HFFc6 (cell line): Measurements from ENCODE around the gene TJP1. TPM values are rescaled to one million over a fixed set of nuclear protein-coding genes. Genes with fewer than 3 reads are reported as not detected.

Source experiments
- DNase-seq: peaks from one replicate; pipeline ENCODE4 v3.0.0-alpha.2; 2018
- H3K27ac Mint-ChIP-seq: 2 replicates; pipeline ENCODE4 v1.8.0; 2020; ENCODE audit warnings: mild to moderate bottlenecking, mixed read lengths
- H3K27me3 Mint-ChIP-seq: 2 replicates; pipeline ENCODE4 v1.8.0; 2021; ENCODE audit warnings: mild to moderate bottlenecking, moderate library complexity, mixed read lengths; ENCODE audit not compliant: insufficient read depth
- H3K36me3 Mint-ChIP-seq: 2 replicates; pipeline ENCODE4 v1.8.0; 2021; ENCODE audit warnings: low read depth, mixed read lengths
- H3K4me1 Mint-ChIP-seq: 2 replicates; pipeline ENCODE4 v1.8.0; 2020; ENCODE audit warnings: low read depth, mixed read lengths
- H3K4me3 Mint-ChIP-seq: 2 replicates; pipeline ENCODE4 v1.8.0; 2020; ENCODE audit warnings: mild to moderate bottlenecking, moderate library complexity, mixed read lengths
- H3K9me3 Mint-ChIP-seq: 2 replicates; pipeline ENCODE4 v1.8.0; 2020; ENCODE audit warnings: mild to moderate bottlenecking, mixed read lengths
- total RNA-seq, 6 experiments: library from RNA; stranded (reverse); fragmentation: NEBNext Ultra II Directional; extraction: Animal tissue kit (Norgen Biotek cat#: 25700); gene quantifications; 2 replicates in 1 of 6; 3 replicates in 5 of 6; pipeline ENCODE4 v1.2.3, GENCODE V29; 2021
- TF ChIP-seq, protein P1 (sequence below): fragments of 200-600 bp; sonication (generic); IDR thresholded peaks from 2 replicates; pipeline ENCODE4 v1.5.0; 2021; ENCODE audit warnings: antibody characterized with exemption, mild to moderate bottlenecking

The TJP1 gene
- total RNA-seq, 6 experiments from 2014 or later, result 60.1 to 76.3 (median 70.4) TPM

DNA sequence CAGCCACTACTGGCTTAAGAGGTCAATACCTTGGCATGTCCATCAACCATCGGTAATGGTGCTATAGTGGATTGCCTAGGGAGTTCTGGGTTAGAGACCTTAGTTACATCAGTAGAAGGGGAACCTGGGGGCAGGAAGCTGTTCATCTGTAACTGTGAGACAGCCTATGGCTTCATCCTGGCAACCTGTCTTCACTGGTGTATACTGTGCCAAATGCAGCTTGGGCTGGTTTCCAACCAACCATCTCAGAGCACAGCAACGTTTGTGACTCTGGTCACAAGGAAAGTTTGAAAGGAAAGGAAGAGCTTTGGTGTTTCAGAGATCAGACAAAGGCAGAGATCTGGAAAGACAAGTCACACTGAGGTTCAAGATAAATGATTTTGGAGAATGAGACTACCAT is 93.8 kb downstream of the TJP1 start:
- Mint-ChIP-seq H3K9me3 (0 out of 2 replicates have a peak, but pooled peaks cover under 1% of the 10 kb centered on the region), H3K4me1 (peaks cover 9% of the 10 kb centered on the region), H3K27ac (no peak overlapping the region), H3K36me3 (peaks cover 65% of the 10 kb centered on the region), H3K4me3 (no peak overlapping the region), H3K27me3 (no peaks in the 10 kb centered on the region; the same call in 1 of the 2 replicates)
- TF ChIP-seq, protein P1, sequence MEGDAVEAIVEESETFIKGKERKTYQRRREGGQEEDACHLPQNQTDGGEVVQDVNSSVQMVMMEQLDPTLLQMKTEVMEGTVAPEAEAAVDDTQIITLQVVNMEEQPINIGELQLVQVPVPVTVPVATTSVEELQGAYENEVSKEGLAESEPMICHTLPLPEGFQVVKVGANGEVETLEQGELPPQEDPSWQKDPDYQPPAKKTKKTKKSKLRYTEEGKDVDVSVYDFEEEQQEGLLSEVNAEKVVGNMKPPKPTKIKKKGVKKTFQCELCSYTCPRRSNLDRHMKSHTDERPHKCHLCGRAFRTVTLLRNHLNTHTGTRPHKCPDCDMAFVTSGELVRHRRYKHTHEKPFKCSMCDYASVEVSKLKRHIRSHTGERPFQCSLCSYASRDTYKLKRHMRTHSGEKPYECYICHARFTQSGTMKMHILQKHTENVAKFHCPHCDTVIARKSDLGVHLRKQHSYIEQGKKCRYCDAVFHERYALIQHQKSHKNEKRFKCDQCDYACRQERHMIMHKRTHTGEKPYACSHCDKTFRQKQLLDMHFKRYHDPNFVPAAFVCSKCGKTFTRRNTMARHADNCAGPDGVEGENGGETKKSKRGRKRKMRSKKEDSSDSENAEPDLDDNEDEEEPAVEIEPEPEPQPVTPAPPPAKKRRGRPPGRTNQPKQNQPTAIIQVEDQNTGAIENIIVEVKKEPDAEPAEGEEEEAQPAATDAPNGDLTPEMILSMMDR, result no peak
- no peak for DNase-seq

DNA sequence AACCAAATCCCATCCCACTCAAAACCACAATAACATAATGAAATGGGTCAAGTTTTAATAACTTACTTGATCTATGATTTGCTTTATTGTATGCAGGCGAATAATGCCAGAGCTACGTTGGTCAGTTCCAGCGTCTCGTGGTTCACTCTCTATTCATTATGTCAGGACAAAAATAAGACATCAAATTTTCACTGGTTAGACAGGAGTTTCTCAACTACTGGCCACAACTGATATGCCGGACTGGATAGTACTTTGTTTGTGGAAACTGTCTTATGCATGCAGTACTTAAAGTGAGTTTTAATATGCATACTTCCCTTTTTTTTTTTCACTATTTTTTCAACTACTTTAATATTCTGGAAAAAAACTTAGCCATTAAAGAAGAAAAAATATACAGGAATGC is 94.4 kb downstream of the TJP1 start:
- H3K9me3 Mint-ChIP-seq, result peaks cover 6% of the 10 kb centered on the region
- H3K4me3 Mint-ChIP-seq, result no peak overlapping the region
- no peaks in the 10 kb centered on the region; the same call in 1 of the 2 replicates for H3K27me3 Mint-ChIP-seq
- no peak overlapping the region for H3K27ac Mint-ChIP-seq
- peaks cover 9% of the 10 kb centered on the region for H3K4me1 Mint-ChIP-seq
- TF ChIP-seq, protein P1, result no peak
- no peak for DNase-seq
- H3K36me3 Mint-ChIP-seq, result peaks cover 68% of the 10 kb centered on the region

DNA sequence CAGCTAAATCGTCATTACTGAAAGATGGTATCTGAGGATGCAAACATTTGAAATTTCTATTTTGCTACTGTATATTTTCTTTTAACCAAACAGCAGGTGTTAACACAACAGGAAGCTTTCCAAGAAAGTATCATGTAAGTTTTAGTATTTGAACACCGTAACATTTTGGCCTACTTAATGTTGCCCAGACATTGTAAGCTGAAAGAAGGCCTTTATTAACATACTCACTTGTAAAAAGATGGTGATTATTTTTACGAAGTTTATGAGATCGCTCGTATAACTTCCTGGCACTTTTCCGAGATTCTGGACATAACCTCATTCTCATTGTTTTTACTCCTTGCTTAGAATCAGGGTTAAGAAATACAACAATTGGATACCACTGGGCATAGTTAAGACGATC is 95.7 kb downstream of the TJP1 start:
- no peak overlapping the region for H3K4me3 Mint-ChIP-seq
- TF ChIP-seq, protein P1, result no peak
- peaks cover 70% of the 10 kb centered on the region for H3K36me3 Mint-ChIP-seq
- no peaks in the 10 kb centered on the region; the same call in 1 of the 2 replicates for H3K27me3 Mint-ChIP-seq
- no peak for DNase-seq
- H3K4me1 Mint-ChIP-seq, result peaks cover 3% of the 10 kb centered on the region
- no peak overlapping the region for H3K27ac Mint-ChIP-seq
- H3K9me3 Mint-ChIP-seq, result peaks cover 18% of the 10 kb centered on the region

DNA sequence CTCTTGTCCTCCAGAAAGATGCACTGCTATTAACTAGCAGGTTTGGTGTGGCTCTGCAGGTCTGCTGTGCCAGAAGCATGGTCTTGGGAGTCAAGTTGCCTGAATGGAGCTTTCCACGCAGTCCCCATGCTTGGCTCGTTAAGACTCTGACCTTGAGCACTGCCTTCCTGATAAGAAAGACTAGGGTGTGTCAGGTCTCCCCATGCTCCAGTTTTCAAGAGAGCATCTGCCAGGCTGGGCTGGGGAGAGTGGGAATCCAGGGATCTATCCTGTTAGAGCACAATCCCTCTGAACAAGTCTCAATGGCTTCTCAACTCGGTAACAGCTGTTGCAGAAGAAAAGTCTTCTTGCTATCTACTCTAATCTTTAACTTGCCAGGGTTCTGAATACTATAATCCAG is 98.2 kb downstream of the TJP1 start:
- Mint-ChIP-seq H3K27ac (no peak overlapping the region), H3K4me1 (no peaks in the 10 kb centered on the region), H3K36me3 (peaks cover 86% of the 10 kb centered on the region), H3K9me3 (peaks cover 18% of the 10 kb centered on the region), H3K4me3 (no peak overlapping the region), H3K27me3 (no peaks in the 10 kb centered on the region)
- no peak for DNase-seq
- TF ChIP-seq, protein P1, result no peak

DNA sequence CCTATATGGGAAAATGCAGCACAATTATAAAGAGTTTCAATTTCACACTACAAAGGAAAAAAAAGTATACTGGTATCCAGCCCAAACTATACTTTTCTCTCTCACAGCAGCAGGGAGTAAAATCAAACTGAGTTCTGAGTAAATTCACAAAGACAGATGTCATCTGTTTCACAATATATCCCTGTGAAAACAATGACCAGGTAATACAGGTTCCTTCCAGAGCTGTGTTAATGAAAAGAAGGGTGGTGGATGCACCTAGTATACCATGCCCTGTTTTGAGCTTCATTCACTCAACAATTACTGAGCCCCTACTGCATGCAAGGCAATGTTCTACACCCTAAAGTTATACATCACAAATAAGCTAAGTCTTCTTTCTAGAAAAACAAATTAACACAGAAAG is 108.5 kb downstream of the TJP1 start:
- Mint-ChIP-seq H3K4me3 (no peak overlapping the region), H3K27me3 (no peaks in the 10 kb centered on the region; the same call in none of the 2 replicates), H3K4me1 (no peaks in the 10 kb centered on the region; the same call in 1 of the 2 replicates), H3K9me3 (no peaks in the 10 kb centered on the region), H3K27ac (no peak overlapping the region), H3K36me3 (peaks cover 19% of the 10 kb centered on the region)
- TF ChIP-seq, protein P1, result no peak
- DNase-seq, result no peak
